SK-N-MC (cell line): ENCODE data around the gene PTGES2.

Experiments used
- DNase-seq: peaks from one replicate; pipeline ENCODE4 v3.0.0-alpha.2; 2011; ENCODE audit warnings: low read depth, low spot score
- H3K27ac ChIP-seq: fragments of 200-600 bp; sonication (generic); 2 replicates; pipeline ENCODE4 v1.5.1; 2016; ENCODE audit warnings: mixed run types
- H3K36me3 ChIP-seq: fragments of 200-600 bp; sonication (generic); 2 replicates; pipeline ENCODE4 v1.6.1; 2017; ENCODE audit warnings: antibody characterized with exemption, low read length, mixed read lengths; ENCODE audit not compliant: insufficient read depth
- H3K4me3 ChIP-seq: fragments of 200-600 bp; sonication (generic); 2 replicates; pipeline ENCODE4 v1.5.1; 2016
- H3K9ac ChIP-seq: fragments of 200-600 bp; sonication (generic); 2 replicates; pipeline ENCODE4 v1.8.0; 2017; ENCODE audit warnings: mixed run types, mixed read lengths; ENCODE audit not compliant: insufficient read length
- H3K9me3 ChIP-seq: fragments of 200-600 bp; sonication (generic); 2 replicates; pipeline ENCODE4 v1.6.1; 2017; ENCODE audit warnings: low read depth, mild to moderate bottlenecking, antibody characterized with exemption, low read length, moderate library complexity, mixed read lengths
- EZH2 ChIP-seq: fragments of 200-600 bp; sonication (generic); IDR thresholded peaks from one replicate; pipeline ENCODE4 v1.6.1; 2017; ENCODE audit warnings: antibody characterized with exemption
- FOXP2 ChIP-seq: optimal IDR thresholded peaks from 2 replicates; pipeline ENCODE3; 2011; ENCODE audit warnings: mild to moderate bottlenecking, moderate library complexity; ENCODE audit not compliant: insufficient read depth; ENCODE audit errors: extremely low read length, control extremely low read depth
- POLR2AphosphoS5 ChIP-seq: IDR thresholded peaks from 2 replicates; pipeline ENCODE4 v1.6.1; 2012; ENCODE audit warnings: mild to moderate bottlenecking, low read depth, low read length, borderline replicate concordance

The PTGES2 gene

GRCh38 chr9:128101690-128102089, 25.8 kb downstream of the PTGES2 start:
- no peak overlapping the region for H3K27ac ChIP-seq
- H3K9me3 ChIP-seq, result no peaks in the 10 kb centered on the region
- H3K36me3 ChIP-seq, result peaks cover 46% of the 10 kb centered on the region
- DNase-seq, result no peak
- no peak for TF ChIP-seq EZH2
- no peak for TF ChIP-seq FOXP2
- TF ChIP-seq POLR2AphosphoS5, result no peak
- H3K9ac ChIP-seq, result no peak overlapping the region
- no peak overlapping the region for H3K4me3 ChIP-seq

DNA sequence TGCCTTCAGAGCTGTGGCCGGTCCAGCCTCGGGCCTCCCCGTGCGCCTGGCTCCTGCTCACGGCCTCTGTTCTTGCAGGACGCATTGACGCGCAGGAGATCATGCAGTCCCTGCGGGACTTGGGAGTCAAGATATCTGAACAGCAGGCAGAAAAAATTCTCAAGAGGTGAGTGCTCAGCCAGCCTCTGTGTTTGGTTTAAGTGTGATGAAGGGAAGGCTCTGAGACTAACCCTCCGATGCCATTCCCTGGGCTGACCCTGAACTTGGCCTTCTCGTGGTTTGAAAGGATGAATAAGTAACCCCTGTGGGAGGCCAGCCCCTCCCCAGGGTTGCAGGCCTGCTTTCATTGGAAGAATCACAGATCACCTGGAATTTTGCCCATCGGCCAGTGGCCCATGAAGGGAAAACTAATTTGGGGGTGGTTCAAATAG, 26.3 kb downstream of the PTGES2 start:
- TF ChIP-seq POLR2AphosphoS5, result no peak
- no peak for TF ChIP-seq EZH2
- TF ChIP-seq FOXP2, result no peak
- no peak overlapping the region for H3K9ac ChIP-seq
- peaks cover 41% of the 10 kb centered on the region; the same call in 1 of the 2 replicates for H3K36me3 ChIP-seq
- no peaks in the 10 kb centered on the region for H3K9me3 ChIP-seq
- H3K27ac ChIP-seq, result no peak overlapping the region
- no peak for DNase-seq
- H3K4me3 ChIP-seq, result no peak overlapping the region

GRCh38 chr9:128100581-128100980, 26.9 kb downstream of the PTGES2 start:
- Histone ChIP-seq H3K27ac (no peak overlapping the region), H3K9ac (no peak overlapping the region), H3K4me3 (no peak overlapping the region), H3K9me3 (no peaks in the 10 kb centered on the region), H3K36me3 (peaks cover 35% of the 10 kb centered on the region; the same call in 1 of the 2 replicates)
- no peak for DNase-seq
- TF ChIP-seq POLR2AphosphoS5 (no peak), EZH2 (no peak), FOXP2 (no peak)

- Histone ChIP-seq H3K4me3 (no peak overlapping the region), H3K27ac (no peak overlapping the region), H3K9me3 (no peaks in the 10 kb centered on the region), H3K9ac (no peak overlapping the region), H3K36me3 (peaks cover 33% of the 10 kb centered on the region; the same call in 1 of the 2 replicates)
- DNase-seq, result no peak
- no peak for TF ChIP-seq POLR2AphosphoS5
- TF ChIP-seq EZH2, result no peak
- TF ChIP-seq FOXP2, result no peak
These were observed 27.5 kb downstream of the PTGES2 start for GRCh38 chr9:128099932-128100491.

DNA sequence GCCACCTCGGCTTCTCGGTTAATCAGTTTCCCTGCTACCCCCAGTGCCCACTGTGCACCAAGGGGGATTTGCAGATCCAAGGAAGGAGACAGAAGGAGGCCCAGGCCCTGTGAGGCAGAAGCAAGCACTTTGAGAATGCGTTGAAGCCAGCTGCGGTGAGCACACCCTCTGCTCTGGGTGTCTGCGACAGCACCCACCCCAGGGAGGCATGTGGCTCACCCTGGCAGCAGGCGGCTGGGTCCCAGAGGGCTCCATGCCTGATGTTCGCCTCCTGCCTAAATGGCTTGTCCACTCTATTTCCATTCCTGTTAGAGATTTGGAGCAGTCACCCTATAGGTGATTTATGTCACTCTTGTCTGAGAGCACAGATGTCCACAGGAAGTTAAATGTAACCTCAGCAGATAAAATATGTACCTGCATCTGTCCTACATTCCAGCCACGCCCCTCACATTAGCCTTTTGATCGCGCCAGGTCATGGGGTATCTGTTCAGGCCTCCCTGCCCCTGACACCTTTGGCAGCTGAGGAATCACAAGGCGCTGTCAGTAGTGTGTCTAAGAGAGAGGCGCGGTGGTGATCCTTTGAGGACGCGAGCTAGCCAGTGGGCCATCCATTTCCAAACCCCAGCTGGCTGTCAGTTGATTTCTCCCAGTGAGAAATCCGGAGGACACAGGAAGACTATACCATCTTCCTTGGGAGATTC, 28.1 kb downstream of the PTGES2 start:
- Histone ChIP-seq H3K27ac (no peak overlapping the region), H3K36me3 (peaks cover 32% of the 10 kb centered on the region; the same call in 1 of the 2 replicates), H3K9me3 (no peaks in the 10 kb centered on the region), H3K9ac (no peak overlapping the region), H3K4me3 (no peak overlapping the region)
- TF ChIP-seq POLR2AphosphoS5, result no peak
- no peak for TF ChIP-seq EZH2
- no peak for TF ChIP-seq FOXP2
- no peak for DNase-seq

- peaks cover 24% of the 10 kb centered on the region; the same call in 1 of the 2 replicates for H3K36me3 ChIP-seq
- no peak overlapping the region for H3K9ac ChIP-seq
- no peak overlapping the region for H3K27ac ChIP-seq
- peak; percentile 78 for DNase-seq
- H3K4me3 ChIP-seq, result peak overlapping the region; percentile 69
- peak; percentile 45; the same call in 1 of the 2 replicates for TF ChIP-seq POLR2AphosphoS5
- no peak for TF ChIP-seq EZH2
- H3K9me3 ChIP-seq, result no peaks in the 10 kb centered on the region
These were observed 29.0 kb downstream of the PTGES2 start for GRCh38 chr9:128098297-128099230.

DNA sequence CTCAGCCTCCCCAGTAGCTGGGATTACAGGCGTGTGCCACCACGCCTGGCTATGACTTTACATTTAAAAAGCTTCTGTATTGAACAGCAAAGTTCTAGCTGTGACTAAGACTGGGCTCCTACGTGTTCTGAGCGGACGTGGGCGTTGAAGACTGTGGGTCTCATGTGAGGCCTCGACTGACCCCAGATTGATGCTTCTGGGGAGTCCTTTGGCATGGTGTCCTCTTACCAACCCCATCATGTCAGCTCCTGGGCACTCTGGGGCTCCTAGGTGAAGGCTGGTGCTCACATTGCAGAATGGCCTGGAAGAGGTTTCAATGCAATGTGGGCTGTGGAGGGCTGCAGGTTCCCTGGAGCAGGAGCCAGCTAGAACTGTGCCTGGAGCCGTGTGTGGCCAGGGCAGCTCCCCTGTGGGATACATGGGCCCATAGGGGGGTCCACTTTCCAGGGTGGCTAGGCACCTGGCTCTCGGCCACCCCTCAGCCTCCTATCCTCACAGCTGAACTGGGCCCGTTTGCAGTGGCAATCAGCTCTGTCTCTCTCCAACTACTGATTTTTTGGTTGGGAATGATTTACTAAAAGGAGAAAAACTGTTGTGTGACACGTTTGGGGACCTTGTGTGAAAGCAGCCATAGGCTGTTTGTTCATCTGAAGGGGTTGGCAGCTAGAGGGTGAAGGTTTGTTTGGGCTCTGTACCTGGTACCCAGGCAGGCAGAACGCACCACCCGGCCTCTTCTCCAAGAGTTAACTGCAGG, 29.8 kb downstream of the PTGES2 start:
- no peak for DNase-seq
- Histone ChIP-seq H3K4me3 (peak overlapping the region; percentile 69), H3K9ac (peak overlapping the region; percentile 41), H3K36me3 (peaks cover 17% of the 10 kb centered on the region; the same call in 1 of the 2 replicates), H3K27ac (peak overlapping the region; percentile 59), H3K9me3 (no peaks in the 10 kb centered on the region)
- TF ChIP-seq FOXP2, result no peak
- no peak for TF ChIP-seq POLR2AphosphoS5
- TF ChIP-seq EZH2, result no peak
